Stimulated activated CD4-positive, alpha-beta T cell treated with anti-CD3 and anti-CD28 coated beads, Interleukin-1b, Interleukin-23, amount 100 ng/mL, for 1 hour (primary cell): ENCODE results near the gene IL21R.
"Not testable (repeated sequence)": the region's sequence is repeated elsewhere in the genome, so short reads cannot be mapped to it uniquely, and the experiment has no call there.

ENCODE experiments used
- DNase-seq, 2 donors: peaks; one replicate each; pipeline ENCODE4 v3.0.0-alpha.2; 2020; ENCODE audit warnings: low read depth in 2 of 2

The IL21R gene

GRCh38 chr16:27444015-27444414 lies 42.0 kb downstream of the IL21R start:
- no peak for DNase-seq

- DNase-seq = no peak
Observed at GRCh38 chr16:27444470-27444869, 42.5 kb downstream of the IL21R start.

GRCh38 chr16:27445502-27446175 lies 43.7 kb downstream of the IL21R start:
- no peak for DNase-seq

GRCh38 chr16:27446721-27447120 lies 44.7 kb downstream of the IL21R start:
- DNase-seq = peak in 1 of 2 donors; percentile 60

- DNase-seq = no peak
Observed at GRCh38 chr16:27447301-27447700, 45.3 kb downstream of the IL21R start.

DNA sequence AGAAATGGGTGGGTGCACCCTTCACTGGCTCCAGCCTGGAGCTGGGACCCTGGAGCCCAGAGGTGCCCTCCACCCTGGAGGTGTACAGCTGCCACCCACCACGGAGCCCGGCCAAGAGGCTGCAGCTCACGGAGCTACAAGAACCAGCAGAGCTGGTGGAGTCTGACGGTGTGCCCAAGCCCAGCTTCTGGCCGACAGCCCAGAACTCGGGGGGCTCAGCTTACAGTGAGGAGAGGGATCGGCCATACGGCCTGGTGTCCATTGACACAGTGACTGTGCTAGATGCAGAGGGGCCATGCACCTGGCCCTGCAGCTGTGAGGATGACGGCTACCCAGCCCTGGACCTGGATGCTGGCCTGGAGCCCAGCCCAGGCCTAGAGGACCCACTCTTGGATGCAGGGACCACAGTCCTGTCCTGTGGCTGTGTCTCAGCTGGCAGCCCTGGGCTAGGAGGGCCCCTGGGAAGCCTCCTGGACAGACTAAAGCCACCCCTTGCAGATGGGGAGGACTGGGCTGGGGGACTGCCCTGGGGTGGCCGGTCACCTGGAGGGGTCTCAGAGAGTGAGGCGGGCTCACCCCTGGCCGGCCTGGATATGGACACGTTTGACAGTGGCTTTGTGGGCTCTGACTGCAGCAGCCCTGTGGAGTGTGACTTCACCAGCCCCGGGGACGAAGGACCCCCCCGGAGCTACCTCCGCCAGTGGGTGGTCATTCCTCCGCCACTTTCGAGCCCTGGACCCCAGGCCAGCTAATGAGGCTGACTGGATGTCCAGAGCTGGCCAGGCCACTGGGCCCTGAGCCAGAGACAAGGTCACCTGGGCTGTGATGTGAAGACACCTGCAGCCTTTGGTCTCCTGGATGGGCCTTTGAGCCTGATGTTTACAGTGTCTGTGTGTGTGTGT lies 46.8 kb downstream of the IL21R start:
- DNase-seq = no peak

DNA sequence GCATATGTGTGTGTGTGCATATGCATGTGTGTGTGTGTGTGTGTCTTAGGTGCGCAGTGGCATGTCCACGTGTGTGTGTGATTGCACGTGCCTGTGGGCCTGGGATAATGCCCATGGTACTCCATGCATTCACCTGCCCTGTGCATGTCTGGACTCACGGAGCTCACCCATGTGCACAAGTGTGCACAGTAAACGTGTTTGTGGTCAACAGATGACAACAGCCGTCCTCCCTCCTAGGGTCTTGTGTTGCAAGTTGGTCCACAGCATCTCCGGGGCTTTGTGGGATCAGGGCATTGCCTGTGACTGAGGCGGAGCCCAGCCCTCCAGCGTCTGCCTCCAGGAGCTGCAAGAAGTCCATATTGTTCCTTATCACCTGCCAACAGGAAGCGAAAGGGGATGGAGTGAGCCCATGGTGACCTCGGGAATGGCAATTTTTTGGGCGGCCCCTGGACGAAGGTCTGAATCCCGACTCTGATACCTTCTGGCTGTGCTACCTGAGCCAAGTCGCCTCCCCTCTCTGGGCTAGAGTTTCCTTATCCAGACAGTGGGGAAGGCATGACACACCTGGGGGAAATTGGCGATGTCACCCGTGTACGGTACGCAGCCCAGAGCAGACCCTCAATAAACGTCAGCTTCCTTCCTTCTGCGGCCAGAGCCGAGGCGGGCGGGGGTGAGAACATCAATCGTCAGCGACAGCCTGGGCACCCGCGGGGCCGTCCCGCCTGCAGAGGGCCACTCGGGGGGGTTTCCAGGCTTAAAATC lies 47.6 kb downstream of the IL21R start:
- DNase-seq = peak; percentile 31 to 34

- no peak for DNase-seq
Observed at GRCh38 chr16:27450196-27450549, 48.2 kb downstream of the IL21R start.

DNA sequence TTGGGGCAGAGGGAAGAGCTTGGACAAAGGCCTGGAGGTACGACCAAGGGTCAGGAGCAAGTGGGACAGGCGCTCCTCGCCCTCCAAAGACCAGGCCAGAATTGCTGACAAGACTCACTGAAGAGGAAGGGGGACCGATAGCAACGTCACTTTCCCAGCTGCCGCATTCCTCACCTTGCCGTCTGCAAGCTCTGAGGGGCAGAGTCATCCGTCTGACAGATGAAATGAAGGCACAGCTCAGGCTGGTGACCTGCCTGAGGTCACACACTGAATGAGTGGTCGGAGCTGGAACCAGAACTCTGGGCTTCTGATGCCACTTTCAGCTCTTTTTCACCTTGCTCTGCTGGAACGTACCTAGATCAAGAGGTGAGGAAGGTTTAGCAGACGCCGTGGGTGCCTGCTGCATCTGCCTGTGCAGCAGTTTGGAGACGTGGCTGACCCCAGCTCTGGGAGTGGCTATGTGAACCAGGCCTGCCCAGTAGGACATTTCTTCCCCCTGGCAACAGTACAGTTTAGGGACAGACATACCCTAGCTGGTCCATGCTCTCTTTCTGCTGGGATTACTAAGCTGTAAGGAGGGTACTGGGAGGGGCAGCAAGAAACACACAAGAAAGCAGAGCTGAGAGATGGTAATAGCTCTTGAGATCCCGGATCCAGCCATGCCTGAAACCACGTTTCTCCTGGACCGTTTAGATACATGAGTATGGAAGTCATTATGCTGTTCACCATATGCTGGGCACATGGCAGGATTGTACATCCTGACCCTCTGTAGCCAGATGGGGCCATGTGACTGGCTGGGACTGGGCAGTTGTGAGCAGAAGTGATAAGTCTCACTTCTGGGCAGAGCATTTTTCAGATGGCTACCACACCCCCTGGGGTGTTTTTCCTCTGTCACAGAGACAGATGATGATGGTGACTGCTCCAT lies 50.9 kb downstream of the IL21R start:
- no peak for DNase-seq

GRCh38 chr16:27453494-27453825 lies 51.5 kb downstream of the IL21R start:
- no peak for DNase-seq

- no peak for DNase-seq
Observed at GRCh38 chr16:27455700-27456099, 53.7 kb downstream of the IL21R start.

GRCh38 chr16:27457605-27457900 lies 55.6 kb downstream of the IL21R start:
- not testable (repeated sequence) for DNase-seq

DNA sequence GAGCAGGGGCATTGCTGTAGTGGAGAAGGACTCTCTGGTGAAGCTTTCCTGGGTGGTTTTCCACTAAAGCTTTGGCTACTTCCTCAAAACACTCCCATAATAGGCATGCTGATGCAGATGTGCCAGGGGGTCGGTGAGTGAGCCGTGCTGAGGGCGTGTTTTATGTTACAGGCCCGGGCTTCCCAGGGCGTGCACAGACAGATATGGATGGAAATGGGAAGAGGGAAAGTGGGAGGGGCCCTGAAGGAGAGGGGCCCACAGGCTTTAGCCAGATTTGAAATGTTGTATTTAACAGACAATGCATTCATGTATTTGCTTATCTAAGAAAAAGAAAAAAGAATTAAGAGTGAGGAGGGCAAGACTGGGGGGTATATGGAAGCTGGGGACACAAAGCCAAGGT lies 56.3 kb downstream of the IL21R start:
- DNase-seq = no peak

DNA sequence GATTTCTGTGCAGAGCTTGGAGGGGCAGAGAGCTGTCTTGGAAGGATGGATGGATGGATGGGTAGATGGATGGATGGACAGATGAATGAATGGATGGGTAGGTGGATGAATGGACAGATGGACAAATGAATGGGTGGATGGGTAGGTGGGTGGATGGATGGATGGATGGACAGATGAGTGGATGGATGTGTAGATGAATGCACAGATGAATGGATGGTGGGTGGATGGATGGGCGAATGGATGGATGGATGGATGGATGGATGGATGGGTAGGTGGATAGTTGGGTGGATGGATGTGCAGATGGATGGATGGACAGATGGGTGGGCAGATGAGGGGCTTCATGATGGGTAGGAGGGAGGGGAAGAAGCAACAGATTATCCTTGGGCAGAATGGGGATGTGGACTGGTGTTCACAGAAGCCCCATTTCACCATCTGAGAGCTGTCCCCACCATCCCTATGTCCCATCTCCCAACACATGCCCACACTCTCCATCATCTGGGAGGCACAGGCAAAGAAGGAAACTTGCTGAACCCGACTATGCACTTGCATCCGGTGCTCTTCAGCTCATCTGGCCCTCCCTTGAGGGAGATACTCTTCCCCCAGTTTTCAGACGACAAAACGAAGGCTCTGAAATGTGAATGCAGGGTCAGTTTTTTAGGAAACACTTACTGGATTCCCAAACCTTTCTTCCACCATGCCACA lies 57.2 kb downstream of the IL21R start:
- DNase-seq = no peak

DNA sequence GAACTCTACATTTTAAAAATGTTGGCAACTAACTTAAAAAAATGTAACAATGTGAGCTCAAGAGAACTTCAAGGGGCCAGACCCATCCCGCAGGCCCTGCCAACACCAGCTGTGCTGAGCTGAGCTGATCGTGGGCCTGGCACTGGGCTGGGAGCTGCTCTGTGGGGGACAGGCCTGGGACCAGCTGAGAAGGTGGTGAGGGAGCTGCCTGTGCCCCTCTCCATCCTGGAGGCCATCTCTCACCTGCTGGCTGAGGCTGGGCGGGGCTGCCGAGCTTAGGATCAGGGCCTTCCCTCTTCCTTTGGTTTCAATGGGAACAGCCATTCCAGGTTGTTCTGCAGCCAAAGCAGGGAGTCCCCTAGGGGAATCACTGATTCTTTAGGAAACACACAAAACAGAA lies 58.2 kb downstream of the IL21R start:
- no peak for DNase-seq

GRCh38 chr16:27460663-27461482 lies 58.9 kb downstream of the IL21R start:
- no peak for DNase-seq

- no peak for DNase-seq
Observed at GRCh38 chr16:27461483-27462171, 59.7 kb downstream of the IL21R start.

DNA sequence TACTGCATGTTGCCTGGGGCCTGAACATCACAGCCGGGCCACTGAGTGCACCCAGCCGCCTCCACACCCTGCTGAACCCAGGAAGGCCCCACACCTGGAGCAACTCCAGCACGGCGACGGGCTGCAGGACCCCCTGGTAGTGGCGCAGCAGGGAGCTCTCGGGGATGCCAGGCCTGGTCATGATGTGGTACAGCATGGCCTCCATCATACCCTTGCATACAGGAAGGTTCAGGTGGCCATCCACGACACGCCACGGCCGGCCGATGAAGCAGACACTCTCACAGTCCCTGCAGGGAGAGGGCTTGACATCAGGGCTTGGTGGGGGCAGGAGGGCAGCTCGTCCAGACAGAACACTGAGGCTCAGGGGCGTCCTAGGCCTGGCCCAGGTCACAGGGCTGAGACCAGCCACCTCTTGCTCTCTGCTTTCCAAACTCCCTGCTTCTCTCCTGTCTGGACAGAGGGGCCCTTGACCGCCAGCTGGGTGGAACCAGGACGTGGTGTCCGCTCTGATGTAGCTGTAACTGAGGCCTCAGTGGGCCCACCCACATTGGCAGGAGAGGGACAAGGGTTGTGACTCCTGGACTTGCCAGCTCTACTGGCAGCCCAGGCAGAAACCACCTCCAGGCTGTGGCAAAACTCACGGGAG lies 60.3 kb downstream of the IL21R start:
- DNase-seq = no peak
